ENCODE results near the gene RASSF7. TPM values are rescaled to one million over a fixed set of nuclear protein-coding genes. Genes with fewer than 3 reads are reported as not detected.

RASSF7 gene
- polyA plus RNA-seq, 2 of the 4 experiments (the other 2 are of a cell fraction): 18.4 to 30.7 TPM

- no peak overlapping the region for H3K4me2 ChIP-seq
- H3K9me3 ChIP-seq: no peaks in the 10 kb centered on the region
- WGBS (ENCODE audit: missing lambda C conversion rate): 88% methylated on average over 18 of the region's 20 CpGs
- CTCF ChIA-PET: interaction anchor here (1.3 to 1.8 kb wide), 2 partner anchors 75 to 143 kb away, joined by 3 to 4 read pairs; no protein-coding TSS in a partner anchor
- POLR2A ChIA-PET: no interaction called here
- H3K27ac ChIP-seq: no peak overlapping the region
- DNase-seq (ENCODE audit: low read depth in 1 of 2, low spot score in 1 of 2): no peak
- H3K4me1 ChIP-seq: peaks cover 20% of the 10 kb centered on the region
- no peak for ATAC-seq
- no peak overlapping the region for H3K4me3 ChIP-seq
- FAIRE-seq: no peak
- TF ChIP-seq JUN (IDR thresholded peaks at IDR 0.05) (no peak), CTCF (IDR thresholded peaks at IDR 0.05) (no peak), RARB (CRISPR knock-in tag; IDR thresholded peaks at IDR 0.05) (no peak), SREBF2 (IDR thresholded peaks at IDR 0.05) (no peak), CHD2 (IDR thresholded peaks at IDR 0.05; ENCODE audit: low read length, partially characterized antibody) (no peak)
Observed at GRCh38 chr11:579830-580601, 19.2 kb downstream of the RASSF7 start.

GRCh38 chr11:581342-581741, 20.6 kb downstream of the RASSF7 start:
- FAIRE-seq (no peak), DNase-seq (ENCODE audit: low read depth in 1 of 2, low spot score in 1 of 2) (no peak), ATAC-seq (no peak)
- ChIA-PET CTCF (interaction anchor here (1.1 to 1.3 kb wide), 2 partner anchors 20 to 74 kb away, joined by 3 read pairs; no protein-coding TSS in a partner anchor), POLR2A (no interaction called here)
- no peaks in the 10 kb centered on the region for H3K9me3 ChIP-seq
- TF ChIP-seq CBX8 (IDR thresholded peaks at IDR 0.05) (no peak), CTCF (IDR thresholded peaks at IDR 0.05) (no peak), HOXB5 (CRISPR knock-in tag; IDR thresholded peaks at IDR 0.05) (no peak), RNF2 (IDR thresholded peaks at IDR 0.05; ENCODE audit: borderline replicate concordance, low read depth) (no peak), HOXA7 (CRISPR knock-in tag; IDR thresholded peaks at IDR 0.05) (no peak), NPAS2 (CRISPR knock-in tag; IDR thresholded peaks at IDR 0.05; ENCODE audit: borderline replicate concordance) (no peak), BHLHE40 (IDR thresholded peaks at IDR 0.05; ENCODE audit: low read depth, low read length) (no peak), CHD4 (IDR thresholded peaks at IDR 0.05; ENCODE audit: borderline replicate concordance) (no peak), HEYL (CRISPR knock-in tag; IDR thresholded peaks at IDR 0.05) (no peak), CBX2 (IDR thresholded peaks at IDR 0.05; ENCODE audit: borderline replicate concordance, low read depth) (no peak), BCL3 (IDR thresholded peaks at IDR 0.05) (no peak), TFCP2L1 (CRISPR knock-in tag; IDR thresholded peaks at IDR 0.05) (no peak), ESRRA (IDR thresholded peaks at IDR 0.05; ENCODE audit: borderline replicate concordance, low read length) (no peak), RFX5 (IDR thresholded peaks at IDR 0.05) (no peak), EHMT2 (IDR thresholded peaks at IDR 0.05; ENCODE audit: low read depth) (no peak)
- no peak overlapping the region for H3K27ac ChIP-seq
- 89% methylated on average over 11 of the region's 14 CpGs for WGBS (ENCODE audit: missing lambda C conversion rate)
- H3K4me3 ChIP-seq: no peak overlapping the region
- H3K4me1 ChIP-seq: peaks cover 19% of the 10 kb centered on the region
- H3K4me2 ChIP-seq: no peak overlapping the region
